ENCODE results near the gene ELAPOR2.

ELAPOR2 gene

GRCh38 chr7:87038993-87039690 lies 20.3 kb downstream of the ELAPOR2 start:
- H3K27me3 ChIP-seq (replicated peaks): no peaks in the 10 kb centered on the region
- H3K27ac ChIP-seq: no peak overlapping the region
- no peak for TF ChIP-seq CTCF (IDR thresholded peaks at IDR 0.05; ENCODE audit: low read depth, low read length, missing control alignments)
- no peaks in the 10 kb centered on the region for H3K36me3 ChIP-seq (replicated peaks)
- peak overlapping the region; percentile 35 for H3K4me3 ChIP-seq (ENCODE audit: low read depth, low read length)
- in situ Hi-C loops (cut with HindIII; ENCODE audit: low pct_ligation_motif_present, low sequenced_read_pairs): no loop called here
- DNase-seq: no peak

GRCh38 chr7:87036985-87037384 lies 22.5 kb downstream of the ELAPOR2 start:
- in situ Hi-C loops (cut with HindIII; ENCODE audit: low pct_ligation_motif_present, low sequenced_read_pairs): no loop called here
- H3K27ac ChIP-seq: no peak overlapping the region
- H3K27me3 ChIP-seq (replicated peaks): no peaks in the 10 kb centered on the region
- no peak for TF ChIP-seq CTCF (IDR thresholded peaks at IDR 0.05; ENCODE audit: low read depth, low read length, missing control alignments)
- no peaks in the 10 kb centered on the region for H3K36me3 ChIP-seq (replicated peaks)
- H3K4me3 ChIP-seq (ENCODE audit: low read depth, low read length): no peak overlapping the region
- no peak for DNase-seq

GRCh38 chr7:87032604-87033339 lies 26.7 kb downstream of the ELAPOR2 start:
- in situ Hi-C loops (cut with HindIII; ENCODE audit: low pct_ligation_motif_present, low sequenced_read_pairs): no loop called here
- H3K27me3 ChIP-seq (replicated peaks): no peaks in the 10 kb centered on the region
- no peak for TF ChIP-seq CTCF (IDR thresholded peaks at IDR 0.05; ENCODE audit: low read depth, low read length, missing control alignments)
- no peak for DNase-seq
- H3K4me3 ChIP-seq (ENCODE audit: low read depth, low read length): no peak overlapping the region
- no peaks in the 10 kb centered on the region for H3K36me3 ChIP-seq (replicated peaks)
- no peak overlapping the region for H3K27ac ChIP-seq

GRCh38 chr7:87029078-87029477 lies 30.4 kb downstream of the ELAPOR2 start:
- no peak for TF ChIP-seq CTCF (IDR thresholded peaks at IDR 0.05; ENCODE audit: low read depth, low read length, missing control alignments)
- no peaks in the 10 kb centered on the region for H3K36me3 ChIP-seq (replicated peaks)
- no peak for DNase-seq
- in situ Hi-C loops (cut with HindIII; ENCODE audit: low pct_ligation_motif_present, low sequenced_read_pairs): no loop called here
- no peak overlapping the region for H3K27ac ChIP-seq
- no peak overlapping the region for H3K4me3 ChIP-seq (ENCODE audit: low read depth, low read length)
- no peaks in the 10 kb centered on the region for H3K27me3 ChIP-seq (replicated peaks)

DNA sequence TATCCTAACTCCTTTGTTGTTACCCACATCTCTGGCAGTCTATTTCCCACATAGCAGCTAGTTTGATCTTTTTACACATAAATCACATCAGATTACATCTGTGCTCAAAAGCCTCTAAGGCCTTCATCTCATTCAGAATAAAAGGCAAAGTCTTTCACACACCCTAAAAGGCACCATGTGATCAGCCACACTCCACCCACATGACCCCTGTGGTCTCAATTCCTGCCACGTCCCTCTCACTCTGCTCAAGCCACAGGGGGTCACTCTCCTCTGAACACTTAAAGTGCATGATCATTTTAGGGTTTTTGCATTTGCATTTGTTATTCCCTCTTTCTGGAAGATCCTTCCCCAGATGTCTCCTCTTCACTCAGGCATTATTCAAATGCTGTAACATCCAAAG lies 30.8 kb downstream of the ELAPOR2 start:
- Histone ChIP-seq H3K27ac (no peak overlapping the region), H3K27me3 (replicated peaks) (no peaks in the 10 kb centered on the region), H3K36me3 (replicated peaks) (no peaks in the 10 kb centered on the region), H3K4me3 (ENCODE audit: low read depth, low read length) (no peak overlapping the region)
- in situ Hi-C loops (cut with HindIII; ENCODE audit: low pct_ligation_motif_present, low sequenced_read_pairs): no loop called here
- no peak for TF ChIP-seq CTCF (IDR thresholded peaks at IDR 0.05; ENCODE audit: low read depth, low read length, missing control alignments)
- DNase-seq: no peak
